Natural killer cell treated with Interleukin-12 subunit alpha and Interleukin-12 subunit beta and Interleukin-15 and Interleukin-18, amount 100 ng/mL, for 72 hours (primary cell): ENCODE data around the gene PM20D2. TPM values are rescaled to one million over a fixed set of nuclear protein-coding genes. Genes with fewer than 3 reads are reported as not detected.

ENCODE experiments used
- ATAC-seq, 2 donors: fragments of 150-1000 bp; cut with Tn5 transposase in 1 of 2; sonication (Bioruptor Pico), chemical (Tn5 transposase) in 1 of 2; 2 replicates each; pipeline ENCODE4 v1.10.0; 2021
- DNase-seq: peaks from one replicate; pipeline ENCODE4 v3.0.0; 2022; ENCODE audit warnings: low spot score
- H3K27ac Mint-ChIP-seq, 2 donors: 1 replicate in 1 of 2; 2 replicates in 1 of 2; pipeline ENCODE4 v1.8.0; 2022; ENCODE audit warnings: mixed read lengths in 2 of 2, mild to moderate bottlenecking in 1 of 2, moderate library complexity in 1 of 2
- H3K27me3 Mint-ChIP-seq, 2 donors: 1 replicate in 1 of 2; 2 replicates in 1 of 2; pipeline ENCODE4 v1.8.0; 2022; ENCODE audit warnings: mixed read lengths in 2 of 2
- H3K36me3 Mint-ChIP-seq: one replicate; pipeline ENCODE4 v1.8.0; 2022; ENCODE audit warnings: mixed read lengths
- H3K4me1 Mint-ChIP-seq, 2 donors: 1 replicate in 1 of 2; 2 replicates in 1 of 2; pipeline ENCODE4 v1.8.0; 2022; ENCODE audit warnings: low read depth in 2 of 2, mixed read lengths in 2 of 2, mild to moderate bottlenecking in 1 of 2
- H3K4me3 Mint-ChIP-seq: one replicate; pipeline ENCODE4 v1.8.0; 2022; ENCODE audit warnings: mixed read lengths
- H3K9me3 Mint-ChIP-seq: 2 replicates; pipeline ENCODE4 v1.8.0; 2022; ENCODE audit warnings: mixed read lengths
- total RNA-seq, 2 donors: library from RNA; stranded (reverse); gene quantifications; one replicate each; pipeline ENCODE4 v1.2.3, GENCODE V29; 2022

Gene PM20D2
- total RNA-seq, 2 donors from 2014 or later, result 3.8 to 6.2 TPM

DNA sequence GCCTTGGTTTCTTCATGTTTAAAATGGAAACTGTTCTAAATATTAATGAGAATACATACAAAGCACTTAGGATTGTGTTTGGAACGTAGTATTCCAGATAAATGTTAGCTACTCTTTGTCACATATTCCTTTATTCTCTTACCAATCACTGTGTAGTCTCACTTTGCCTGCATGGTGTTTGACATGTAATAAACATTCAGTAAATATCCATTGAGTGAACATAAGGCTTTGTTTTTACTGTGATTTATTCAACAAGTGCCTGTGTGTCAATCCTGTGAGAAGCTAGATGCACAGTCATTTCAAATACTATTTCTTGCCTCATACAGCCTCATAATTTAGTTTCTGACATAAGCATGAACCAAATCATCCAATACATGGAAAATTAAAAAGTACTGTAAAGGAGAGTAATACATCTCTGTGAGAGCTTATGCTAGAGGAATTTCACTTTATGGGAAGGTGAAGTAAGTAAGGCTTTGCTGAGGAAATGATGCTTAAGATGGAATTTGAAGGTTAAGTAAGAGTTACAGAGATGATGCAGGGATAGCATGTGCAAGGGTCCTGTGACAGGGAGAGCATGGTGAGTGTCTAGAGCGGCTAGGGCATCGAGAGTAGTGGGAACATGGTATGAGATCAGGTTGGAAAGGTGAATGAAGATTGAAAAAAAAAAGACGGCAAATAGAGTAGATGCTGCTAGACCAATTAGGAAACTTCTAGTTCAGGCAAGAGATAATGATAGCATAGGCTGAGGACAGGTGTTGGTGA lies 14.7 kb downstream of the PM20D2 start:
- H3K4me3 Mint-ChIP-seq, result no peak overlapping the region
- peaks cover 0 to 5% of the 10 kb centered on the region in 2 donors for H3K4me1 Mint-ChIP-seq
- H3K9me3 Mint-ChIP-seq, result no peaks in the 10 kb centered on the region
- no peak overlapping the region for H3K27ac Mint-ChIP-seq
- peaks cover 15% of the 10 kb centered on the region for H3K36me3 Mint-ChIP-seq
- peak in 1 of 2 donors; percentile 45 for ATAC-seq
- H3K27me3 Mint-ChIP-seq, result no peaks in the 10 kb centered on the region
- no peak for DNase-seq

DNA sequence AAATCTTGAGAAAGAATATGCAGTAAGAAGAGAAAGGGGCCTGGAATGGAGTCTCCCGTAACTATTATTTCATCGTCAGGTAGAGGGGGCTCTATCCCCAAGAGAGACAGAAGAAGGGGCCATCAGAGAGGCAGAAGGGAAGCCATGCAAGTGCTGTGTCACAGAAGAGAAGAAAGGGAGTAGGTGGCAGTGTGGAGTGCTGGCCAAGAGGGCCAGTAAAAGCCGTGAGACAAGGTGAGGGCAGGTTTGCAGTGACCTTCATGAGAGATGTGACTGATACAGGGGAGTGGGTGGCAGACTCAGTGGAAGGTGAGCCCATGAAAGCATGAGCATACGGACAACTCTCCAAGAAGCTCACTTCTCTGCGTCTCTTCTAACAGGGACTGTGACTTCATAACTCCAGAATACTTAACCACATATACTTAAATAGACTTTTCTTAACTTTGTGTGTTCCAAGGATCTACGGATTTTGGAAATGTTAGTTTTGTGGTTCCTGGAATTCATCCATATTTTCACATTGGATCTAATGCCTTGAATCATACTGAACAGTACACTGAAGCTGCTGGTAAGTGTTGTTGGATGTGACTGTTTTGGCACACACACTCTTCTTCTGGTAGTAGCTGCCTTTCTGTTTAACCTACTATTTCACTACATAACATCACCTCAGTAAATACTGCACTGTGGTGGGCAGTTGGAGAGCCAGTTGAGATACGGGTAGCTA lies 15.6 kb downstream of the PM20D2 start:
- Mint-ChIP-seq H3K9me3 (no peaks in the 10 kb centered on the region), H3K27me3 (no peaks in the 10 kb centered on the region), H3K4me3 (no peak overlapping the region), H3K36me3 (peaks cover 15% of the 10 kb centered on the region), H3K4me1 (peaks cover 0 to 1% of the 10 kb centered on the region in 2 donors), H3K27ac (no peak overlapping the region)
- no peak for DNase-seq
- no peak for ATAC-seq

DNA sequence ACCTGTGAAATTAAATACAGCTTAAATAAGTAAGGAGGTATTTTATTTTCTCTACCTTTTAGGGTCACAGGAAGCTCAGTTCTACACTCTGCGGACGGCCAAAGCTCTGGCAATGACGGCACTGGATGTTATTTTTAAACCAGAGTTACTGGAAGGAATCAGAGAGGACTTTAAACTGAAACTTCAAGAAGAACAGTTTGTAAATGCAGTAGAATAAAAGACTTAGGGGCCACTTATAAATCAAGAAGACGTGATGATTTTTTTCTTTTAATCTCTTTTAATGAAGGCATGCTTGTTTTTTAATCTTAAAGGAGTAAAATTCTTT lies 16.2 kb downstream of the PM20D2 start:
- ATAC-seq (no peak), DNase-seq (no peak)
- Mint-ChIP-seq H3K27ac (no peak overlapping the region), H3K4me1 (no peaks in the 10 kb centered on the region), H3K36me3 (peaks cover 15% of the 10 kb centered on the region), H3K9me3 (no peaks in the 10 kb centered on the region), H3K27me3 (no peaks in the 10 kb centered on the region), H3K4me3 (no peak overlapping the region)

DNA sequence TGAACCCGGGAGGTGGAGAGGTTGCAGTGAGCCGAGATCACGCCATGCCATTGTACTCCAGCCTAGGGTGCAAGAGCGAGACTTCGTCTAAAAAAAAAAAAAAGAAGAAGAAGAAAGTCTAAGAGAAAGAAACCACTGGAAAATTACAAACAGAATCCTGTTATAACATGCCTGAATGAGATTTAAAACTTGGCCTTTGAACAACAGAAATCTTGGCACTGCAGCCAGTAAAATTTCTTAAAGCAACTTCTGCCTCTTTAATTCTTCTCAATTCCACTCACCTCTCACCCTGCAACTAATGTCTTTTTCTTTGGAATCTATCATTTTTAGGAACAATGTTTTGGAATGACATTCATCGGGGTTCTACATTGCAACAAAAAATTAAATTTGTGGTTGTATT lies 26.3 kb downstream of the PM20D2 start:
- Mint-ChIP-seq H3K27ac (no peak overlapping the region), H3K4me1 (no peaks in the 10 kb centered on the region), H3K27me3 (no peaks in the 10 kb centered on the region), H3K9me3 (no peaks in the 10 kb centered on the region), H3K4me3 (no peak overlapping the region), H3K36me3 (no peaks in the 10 kb centered on the region)
- no peak for ATAC-seq
- no peak for DNase-seq

DNA sequence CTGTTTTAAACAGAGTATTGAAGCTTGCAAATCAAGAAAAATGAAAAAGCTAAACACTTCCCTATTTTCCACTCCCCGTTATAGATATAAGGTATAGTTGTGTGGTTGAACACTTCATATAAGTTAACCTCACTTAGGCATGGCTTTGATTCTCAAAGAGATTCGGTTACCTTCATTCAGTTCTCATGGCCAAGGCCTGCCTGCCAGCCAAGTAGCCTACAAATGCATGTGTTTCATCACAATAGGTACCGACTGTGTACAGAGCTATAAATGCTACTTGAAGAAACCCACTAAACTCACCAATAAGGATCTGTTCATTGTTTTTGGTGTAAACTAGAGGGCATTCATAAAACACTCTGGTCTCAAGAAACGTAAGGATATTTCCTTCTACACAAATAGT lies 27.8 kb downstream of the PM20D2 start:
- no peak for ATAC-seq
- Mint-ChIP-seq H3K4me3 (no peak overlapping the region), H3K36me3 (no peaks in the 10 kb centered on the region), H3K27ac (no peak overlapping the region), H3K27me3 (no peaks in the 10 kb centered on the region), H3K4me1 (no peaks in the 10 kb centered on the region), H3K9me3 (no peaks in the 10 kb centered on the region)
- no peak for DNase-seq

DNA sequence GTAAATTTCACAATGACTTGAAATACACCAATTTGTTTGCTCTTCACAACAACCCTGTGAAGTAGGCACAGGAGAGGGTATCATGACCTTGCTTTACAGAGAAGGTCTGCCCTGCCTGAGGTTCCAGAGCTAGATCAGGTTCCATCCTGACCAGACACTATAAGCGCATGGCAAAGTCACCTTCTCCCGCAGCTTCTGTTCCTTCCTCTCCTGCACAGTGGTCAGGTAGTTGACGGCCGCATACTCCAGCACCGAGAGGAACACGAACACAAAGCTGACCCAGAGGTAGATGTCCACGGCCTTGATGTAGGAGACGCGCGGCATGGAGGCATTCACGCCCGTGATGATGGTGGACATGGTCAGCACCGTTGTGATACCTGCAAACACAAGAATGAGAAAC lies 34.3 kb downstream of the PM20D2 start:
- Mint-ChIP-seq H3K9me3 (no peaks in the 10 kb centered on the region), H3K27ac (no peak overlapping the region), H3K4me3 (no peak overlapping the region), H3K36me3 (no peaks in the 10 kb centered on the region), H3K4me1 (no peaks in the 10 kb centered on the region), H3K27me3 (peaks cover 9 to 14% of the 10 kb centered on the region in 2 donors)
- no peak for DNase-seq
- ATAC-seq, result peak; percentile 33 to 52

DNA sequence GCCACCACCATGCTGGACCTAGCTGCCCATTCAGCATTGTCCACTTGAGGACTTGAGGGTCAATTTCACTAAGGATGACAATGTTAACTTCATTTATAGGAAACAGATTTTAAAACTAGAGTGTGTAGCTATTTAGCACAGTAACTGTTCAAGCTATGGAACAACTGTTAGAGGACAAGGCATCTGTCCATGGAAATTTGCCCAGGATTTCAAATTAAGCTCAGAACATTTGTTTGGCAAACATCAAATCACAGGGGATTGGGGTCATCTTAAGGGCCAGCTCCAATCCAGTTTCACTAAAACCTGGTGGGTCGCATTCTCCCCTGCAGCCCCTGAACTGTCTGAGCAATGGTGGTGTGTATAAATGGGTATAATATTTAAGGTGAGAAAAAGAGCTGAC lies 35.1 kb downstream of the PM20D2 start:
- no peak overlapping the region for H3K4me3 Mint-ChIP-seq
- no peaks in the 10 kb centered on the region for H3K9me3 Mint-ChIP-seq
- ATAC-seq (no peak), DNase-seq (no peak)
- no peak overlapping the region for H3K27ac Mint-ChIP-seq
- no peaks in the 10 kb centered on the region for H3K36me3 Mint-ChIP-seq
- no peaks in the 10 kb centered on the region for H3K4me1 Mint-ChIP-seq
- peaks cover 9 to 14% of the 10 kb centered on the region in 2 donors for H3K27me3 Mint-ChIP-seq

DNA sequence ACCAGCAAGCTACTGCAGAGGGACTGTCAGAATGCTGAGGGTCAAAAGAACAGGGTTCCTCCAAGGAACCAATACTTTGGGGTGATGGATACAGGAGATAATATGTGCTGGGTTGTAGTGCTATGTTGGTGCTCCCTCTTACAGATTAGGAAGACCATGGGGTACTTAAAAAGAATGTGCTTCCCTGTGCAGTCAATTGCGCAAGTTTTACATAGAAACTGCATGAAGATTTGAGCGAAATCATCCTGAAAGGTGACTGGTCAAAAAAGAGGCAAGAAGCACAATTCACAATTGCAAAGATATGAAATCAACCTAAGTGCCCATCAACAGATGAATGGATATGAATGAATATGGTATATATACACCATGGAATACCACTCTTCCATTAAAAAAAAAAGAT lies 37.4 kb downstream of the PM20D2 start:
- H3K4me1 Mint-ChIP-seq, result no peaks in the 10 kb centered on the region

DNA sequence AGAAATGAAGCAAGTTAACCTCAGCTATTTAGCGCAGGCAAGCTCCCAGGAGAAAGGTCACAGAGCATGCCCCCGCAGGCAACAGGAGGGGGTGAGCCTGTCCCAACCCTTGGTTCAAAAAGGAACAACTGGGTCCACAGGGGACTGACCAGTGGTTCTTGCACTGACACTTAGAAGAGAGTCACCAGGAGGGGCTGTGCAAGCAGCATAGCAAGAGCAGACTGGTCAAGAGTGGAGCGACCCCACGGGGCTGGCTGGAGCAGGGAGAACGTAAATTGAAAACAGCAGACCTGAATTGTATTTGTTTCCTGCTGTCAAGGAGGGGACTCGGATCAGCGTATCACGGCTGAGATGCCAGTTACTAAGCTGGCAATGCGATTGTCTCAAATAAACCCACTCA lies 38.5 kb downstream of the PM20D2 start:
- H3K4me1 Mint-ChIP-seq, result no peaks in the 10 kb centered on the region
- H3K4me3 Mint-ChIP-seq, result no peak overlapping the region
- ATAC-seq (no peak), DNase-seq (no peak)
- peaks cover 15 to 17% of the 10 kb centered on the region in 2 donors for H3K27me3 Mint-ChIP-seq
- no peaks in the 10 kb centered on the region for H3K9me3 Mint-ChIP-seq
- no peaks in the 10 kb centered on the region for H3K36me3 Mint-ChIP-seq
- no peak overlapping the region for H3K27ac Mint-ChIP-seq

More for the DNA sequence above, 37.4 kb downstream of the PM20D2 start:
- ATAC-seq (no peak), DNase-seq (no peak)
- no peak overlapping the region for H3K4me3 Mint-ChIP-seq
- no peaks in the 10 kb centered on the region for H3K9me3 Mint-ChIP-seq
- H3K36me3 Mint-ChIP-seq, result no peaks in the 10 kb centered on the region
- H3K27ac Mint-ChIP-seq, result no peak overlapping the region
- H3K27me3 Mint-ChIP-seq, result peaks cover 15 to 17% of the 10 kb centered on the region in 2 donors

DNA sequence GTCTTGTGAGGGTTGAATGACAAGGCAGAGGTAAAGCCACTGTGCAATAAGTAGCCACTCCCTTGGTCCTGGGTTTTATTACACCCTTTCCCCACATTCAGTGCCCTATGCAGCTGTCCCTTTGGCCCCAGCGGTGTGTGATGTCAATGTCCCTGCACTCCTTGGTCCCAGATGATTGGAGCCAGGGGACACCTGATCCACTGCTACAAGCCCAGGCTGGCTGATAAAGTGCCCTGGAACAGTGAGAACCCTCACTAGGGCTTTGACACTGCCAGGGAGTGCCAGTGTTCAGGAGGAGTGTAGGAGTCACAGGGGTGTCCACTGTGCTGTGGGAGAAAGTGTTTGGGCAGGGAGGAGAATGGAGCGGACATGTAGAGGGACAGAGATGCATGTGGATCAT lies 40.9 kb downstream of the PM20D2 start:
- Mint-ChIP-seq H3K9me3 (no peaks in the 10 kb centered on the region), H3K27me3 (peaks cover 14 to 15% of the 10 kb centered on the region in 2 donors)
- peak in 1 of 2 donors; percentile 48 for ATAC-seq

DNA sequence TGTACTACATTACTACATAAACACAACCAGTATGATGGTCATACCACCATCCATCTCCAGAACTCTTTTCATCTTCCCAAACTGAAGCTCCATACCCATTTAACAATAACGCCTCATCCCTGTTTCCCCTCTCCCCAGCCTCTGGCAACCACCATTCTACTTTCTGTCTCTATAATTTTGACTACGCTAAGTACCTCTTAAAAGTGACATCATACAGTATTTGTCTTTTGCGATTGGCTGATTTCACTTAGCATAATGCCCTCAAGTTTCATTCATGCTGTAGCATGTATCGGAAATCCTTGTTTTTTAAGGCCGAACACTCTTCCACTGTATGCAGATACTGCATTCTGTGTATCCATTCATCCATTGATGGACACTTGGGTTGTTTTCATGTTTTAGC lies 41.6 kb downstream of the PM20D2 start:
- DNase-seq (no peak), ATAC-seq (no peak)
- no peak overlapping the region for H3K27ac Mint-ChIP-seq
- H3K4me1 Mint-ChIP-seq, result no peaks in the 10 kb centered on the region
- H3K36me3 Mint-ChIP-seq, result no peaks in the 10 kb centered on the region
- peaks cover 14 to 15% of the 10 kb centered on the region in 2 donors for H3K27me3 Mint-ChIP-seq
- H3K9me3 Mint-ChIP-seq, result no peaks in the 10 kb centered on the region
- H3K4me3 Mint-ChIP-seq, result no peak overlapping the region

More for the DNA sequence above, 40.9 kb downstream of the PM20D2 start:
- H3K36me3 Mint-ChIP-seq, result no peaks in the 10 kb centered on the region
- no peaks in the 10 kb centered on the region for H3K4me1 Mint-ChIP-seq
- no peak overlapping the region for H3K27ac Mint-ChIP-seq
- no peak for DNase-seq
- no peak overlapping the region for H3K4me3 Mint-ChIP-seq

DNA sequence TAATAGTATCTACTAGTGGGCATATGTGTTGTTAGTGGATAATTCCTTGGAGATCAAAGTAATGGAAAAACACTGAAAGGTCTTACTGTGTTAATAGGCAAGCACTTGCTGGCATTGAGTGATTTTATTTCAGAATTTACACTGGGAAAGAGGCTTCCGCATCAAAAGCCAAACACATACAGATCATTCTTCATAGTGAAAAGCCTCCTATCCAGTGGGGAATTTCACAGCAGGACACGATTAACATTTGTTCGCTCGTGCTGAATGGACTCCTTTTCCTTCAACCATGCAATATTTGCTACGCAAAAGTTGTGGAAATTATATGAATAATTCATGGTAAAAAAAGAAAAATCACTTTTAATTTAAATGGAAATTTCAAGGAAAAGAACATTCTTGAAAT lies 44.9 kb downstream of the PM20D2 start:
- Mint-ChIP-seq H3K27me3 (peaks cover 5 to 14% of the 10 kb centered on the region in 2 donors), H3K4me1 (no peaks in the 10 kb centered on the region), H3K9me3 (peaks cover 6% of the 10 kb centered on the region), H3K27ac (no peak overlapping the region), H3K36me3 (peaks cover 12% of the 10 kb centered on the region), H3K4me3 (no peak overlapping the region)
- ATAC-seq, result no peak
- DNase-seq, result no peak

DNA sequence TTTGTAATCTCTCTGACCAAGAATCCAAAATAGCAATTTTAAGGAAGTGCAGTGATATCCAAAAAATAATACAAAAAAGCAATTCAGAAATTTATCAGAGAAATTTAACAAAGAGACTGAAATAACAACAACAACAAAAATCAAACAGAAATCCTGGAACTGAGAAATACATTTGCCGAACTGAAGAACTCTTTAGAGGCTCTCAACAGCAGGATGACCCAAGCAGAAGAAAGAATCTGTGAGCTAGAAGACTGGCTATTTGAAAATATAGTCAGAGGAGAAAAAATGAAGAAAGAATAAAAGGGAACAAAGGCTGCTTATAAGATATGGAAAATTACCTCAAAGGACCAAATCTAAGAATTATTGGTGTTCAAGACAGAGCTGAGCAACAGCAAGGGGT lies 48.7 kb downstream of the PM20D2 start:
- Mint-ChIP-seq H3K4me1 (no peaks in the 10 kb centered on the region), H3K27ac (no peak overlapping the region), H3K9me3 (peaks cover 6% of the 10 kb centered on the region), H3K36me3 (peaks cover 12% of the 10 kb centered on the region), H3K27me3 (peaks cover 2 to 8% of the 10 kb centered on the region in 2 donors), H3K4me3 (no peak overlapping the region)
- ATAC-seq, result no peak
- no peak for DNase-seq

DNA sequence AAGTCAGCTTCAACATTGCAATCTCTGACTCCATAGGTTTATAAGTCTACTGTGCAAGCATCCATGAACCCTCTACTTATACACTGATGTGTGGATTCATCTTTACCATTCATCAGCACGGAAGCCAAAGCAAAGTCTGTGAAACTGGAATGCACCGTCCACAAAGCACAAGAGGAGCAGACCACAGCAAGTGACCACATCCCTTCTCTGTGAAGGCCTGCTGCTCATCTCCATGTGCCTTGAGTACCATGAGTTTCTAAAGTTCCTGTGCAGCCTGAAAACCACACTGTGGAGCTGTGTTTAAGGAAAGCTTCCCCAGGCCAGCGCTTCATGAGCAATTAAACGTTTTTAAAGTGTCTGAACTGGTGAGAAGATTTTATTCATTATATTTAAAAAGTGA lies 51.3 kb downstream of the PM20D2 start:
- peaks cover 12% of the 10 kb centered on the region for H3K36me3 Mint-ChIP-seq
- peaks cover 6% of the 10 kb centered on the region for H3K9me3 Mint-ChIP-seq
- no peak for ATAC-seq
- no peak for DNase-seq
- H3K4me3 Mint-ChIP-seq, result no peak overlapping the region
- no peak overlapping the region for H3K27ac Mint-ChIP-seq
- H3K27me3 Mint-ChIP-seq, result peaks cover 0 to 8% of the 10 kb centered on the region in 2 donors
- no peaks in the 10 kb centered on the region for H3K4me1 Mint-ChIP-seq
